ENCODE results near the gene RNGTT.

DNA sequence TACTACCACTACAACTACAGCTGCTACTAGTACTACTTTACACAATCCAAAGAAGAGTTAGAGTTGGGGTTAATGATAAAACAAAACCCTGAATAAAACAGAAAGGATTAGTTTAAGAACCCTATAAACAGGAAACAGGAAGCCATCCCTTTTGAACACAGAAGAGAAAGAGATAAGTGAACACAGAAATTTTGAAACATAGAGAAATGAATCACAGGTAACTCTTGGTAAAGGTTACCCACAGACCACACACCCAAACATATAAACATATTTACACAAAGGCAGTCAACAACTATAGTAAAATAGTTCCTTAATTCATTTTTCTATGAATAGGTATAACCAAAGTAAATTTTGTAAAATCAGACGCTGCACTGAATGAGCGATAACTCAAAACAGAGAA, 98.1 kb downstream of the RNGTT start:
- no peak for TF ChIP-seq EZH2 (IDR thresholded peaks at IDR 0.05; ENCODE audit: insufficient read depth, poor library complexity, severe bottlenecking)
- TF ChIP-seq EZH2phosphoT487 (IDR thresholded peaks at IDR 0.05; ENCODE audit: insufficient read depth, low read depth): no peak
